Left cardiac atrium (tissue), 4 donors: ENCODE measurements around the gene CHCHD4. TPM values are rescaled to one million over a fixed set of nuclear protein-coding genes. Genes with fewer than 3 reads are reported as not detected.

Source experiments
- ATAC-seq, 2 donors: fragments of 200-7000 bp; cut with Tn5 transposase; one replicate each; pipeline ENCODE4 v1.9.1; 2020; ENCODE audit warnings: mild to moderate bottlenecking in 2 of 2, moderate library complexity in 2 of 2
- DNase-seq: peaks from one replicate; pipeline ENCODE4 v3.0.0-alpha.2; 2020
- intact Hi-C, 2 donors: fragments of 100-400 bp; cut with DNase I; formaldehyde crosslinking; loops; one replicate each; pipeline versions ENCODE4 v1.14.1 to v1.15.1; 2022 to 2023
- total RNA-seq, 2 donors: library from RNA; stranded (reverse); fragmentation: NEBNext Ultra II Directional; extraction: Animal tissue kit (Norgen Biotek cat#: 25700); gene quantifications; one replicate each; pipeline ENCODE4 v1.2.1, GENCODE V29; 2021
- donor health status: DM: no; HTN: yes; CAD: no.
- donor health status: DM: no; HTN: yes; CAD: no; lungs with severe emphysema.
- donor health status: DM: yes; HTN: yes; CAD: no.
- donor health status: Dilated cardiomyopathy.

CHCHD4 gene
- total RNA-seq, 2 donors from 2014 or later = 21.8 to 25.9 TPM

DNA sequence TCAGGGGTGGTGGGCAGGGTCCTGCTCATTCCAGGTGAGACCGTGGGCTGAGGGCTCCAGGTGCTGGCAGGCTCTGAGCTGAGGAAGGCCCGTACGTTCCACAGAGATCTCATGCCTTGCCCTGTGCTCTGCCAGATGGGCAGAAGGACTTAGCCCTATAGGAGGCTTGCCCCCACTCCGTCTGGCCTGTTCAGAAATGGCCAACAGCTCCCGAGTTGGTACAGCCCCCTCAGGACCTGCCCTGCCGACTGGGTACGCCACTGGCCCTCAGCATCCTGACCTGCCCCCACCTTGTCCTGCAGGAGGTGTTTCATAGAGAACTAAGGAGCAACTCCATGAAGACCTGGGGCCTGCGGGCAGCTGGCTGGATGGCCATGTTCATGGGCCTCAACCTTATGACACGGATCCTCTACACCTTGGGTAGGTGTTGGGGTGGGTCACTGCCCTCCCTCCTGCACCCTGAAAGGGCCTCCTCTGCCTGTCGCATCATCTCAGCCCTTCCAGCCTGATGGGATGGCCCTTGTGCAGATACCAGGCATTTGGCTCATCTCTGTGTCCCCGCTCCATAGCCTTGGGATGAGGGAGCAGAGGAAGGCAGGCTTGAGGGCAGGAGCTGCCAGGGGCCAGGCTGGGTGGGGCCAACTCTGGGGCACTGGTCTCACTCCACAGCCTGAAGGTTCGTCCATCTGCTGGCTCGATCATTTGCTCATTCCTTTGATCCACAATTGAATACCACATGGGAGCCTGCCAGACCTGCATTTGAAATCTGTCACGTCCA, 14.4 kb upstream of the CHCHD4 start:
- DNase-seq (no peak), ATAC-seq (no peak)
- intact Hi-C loops = no loop called here

DNA sequence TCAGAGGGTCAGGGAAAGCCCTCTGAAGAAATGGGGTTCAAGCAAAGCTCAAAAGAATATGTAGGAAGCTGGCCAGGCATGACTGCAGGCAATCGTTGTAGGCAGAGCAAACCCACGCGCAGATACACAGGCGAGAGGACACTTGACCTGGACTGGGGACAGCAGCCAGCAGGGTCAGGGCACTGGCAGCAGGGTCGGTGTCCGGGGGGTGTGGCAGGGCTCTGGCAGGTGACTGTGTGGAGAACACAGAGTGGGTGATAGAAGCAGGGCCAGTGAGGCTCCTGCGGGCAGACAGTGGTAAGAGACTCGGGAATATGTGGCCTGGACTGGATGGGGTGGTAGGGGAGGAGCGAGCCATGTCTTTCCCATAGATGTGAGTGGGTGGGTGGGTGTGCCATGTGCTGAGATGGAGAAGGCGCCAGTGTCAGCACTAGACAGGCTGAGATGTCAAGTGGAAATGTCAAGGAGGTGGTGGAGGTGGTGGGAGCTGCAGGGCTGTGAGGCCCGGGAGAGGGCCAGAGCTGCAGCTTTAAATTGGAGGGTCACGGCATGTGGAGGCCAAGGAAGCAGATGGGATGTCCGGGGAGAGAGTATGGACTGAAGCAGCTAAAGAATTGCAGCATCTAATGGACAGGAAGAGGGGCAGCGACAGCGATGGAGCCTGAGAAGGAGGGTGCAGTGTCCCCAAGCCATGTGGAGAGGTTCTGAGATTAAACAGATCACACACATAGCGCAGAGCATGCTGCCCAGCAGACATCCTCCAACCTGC, 13.6 kb upstream of the CHCHD4 start:
- DNase-seq = no peak

DNA sequence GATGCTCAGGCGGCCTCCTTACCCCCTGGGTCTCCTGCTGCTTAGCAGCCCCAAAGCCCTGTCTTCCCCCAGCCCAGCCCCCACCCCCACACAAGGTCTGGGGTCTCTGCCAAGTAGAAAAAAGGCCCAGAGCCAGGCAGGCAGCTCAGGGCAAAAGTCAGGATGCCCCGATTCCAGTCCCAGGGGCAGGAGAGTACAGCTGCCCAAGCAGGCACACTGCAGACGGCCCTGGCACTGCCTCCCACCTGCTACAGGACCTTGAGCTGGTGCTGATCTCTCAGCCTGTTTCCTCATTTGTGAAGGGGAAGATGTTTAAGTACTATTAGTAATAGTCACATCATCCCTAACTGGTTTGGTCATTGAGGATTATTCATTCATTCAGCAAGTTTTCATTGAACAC, 12.8 kb upstream of the CHCHD4 start:
- intact Hi-C loops = no loop called here
- ATAC-seq (peak; percentile 1 to 17), DNase-seq (no peak)

More for the DNA sequence above, 13.6 kb upstream of the CHCHD4 start:
- ATAC-seq = peak in 1 of 2 donors; percentile 9
- intact Hi-C loops = no loop called here

DNA sequence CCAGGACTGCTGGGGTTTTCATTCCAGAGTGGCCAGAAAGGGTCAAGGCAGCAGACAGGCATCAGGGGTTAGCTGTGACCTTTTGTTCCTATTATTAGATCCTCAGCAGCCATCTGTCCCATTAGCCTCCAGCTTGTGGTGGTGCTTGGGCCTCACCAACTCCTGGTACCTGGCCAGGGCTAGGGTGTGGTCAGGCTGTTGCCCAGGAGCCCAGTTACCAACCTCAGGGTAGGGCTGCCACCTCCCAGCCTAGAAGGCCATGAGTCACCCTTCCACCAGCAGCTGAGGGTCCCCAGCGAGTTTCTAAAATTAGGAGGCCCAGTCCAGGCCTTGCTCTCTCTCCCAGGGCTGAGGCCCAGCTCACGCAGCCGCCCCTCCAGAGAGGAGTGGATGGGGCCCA, 12.3 kb upstream of the CHCHD4 start:
- intact Hi-C loops = no loop called here
- peak; percentile 28 to 50 for ATAC-seq

DNA sequence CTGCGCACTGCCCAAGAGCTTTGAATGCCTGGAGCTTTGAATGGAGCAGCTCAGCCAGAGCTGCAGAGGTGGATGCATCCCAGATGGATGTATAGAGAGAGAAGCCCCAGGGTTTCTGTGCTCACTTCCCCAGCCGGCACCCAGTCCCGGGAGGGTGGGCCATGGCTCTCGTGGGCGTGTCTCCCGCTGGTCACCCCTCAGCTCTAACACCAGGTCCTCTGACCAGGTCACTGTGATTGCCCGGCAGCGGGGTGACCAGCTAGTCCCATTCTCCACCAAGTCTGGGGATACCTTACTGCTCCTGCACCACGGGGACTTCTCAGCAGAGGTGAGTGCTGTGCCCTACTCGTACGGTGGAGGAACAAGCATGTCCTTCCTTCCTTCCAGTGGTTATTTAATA, 10.9 kb upstream of the CHCHD4 start:
- intact Hi-C loops = no loop called here
- ATAC-seq (no peak), DNase-seq (no peak)

More for the DNA sequence above, 12.3 kb upstream of the CHCHD4 start:
- peak; percentile 58 for DNase-seq

DNA sequence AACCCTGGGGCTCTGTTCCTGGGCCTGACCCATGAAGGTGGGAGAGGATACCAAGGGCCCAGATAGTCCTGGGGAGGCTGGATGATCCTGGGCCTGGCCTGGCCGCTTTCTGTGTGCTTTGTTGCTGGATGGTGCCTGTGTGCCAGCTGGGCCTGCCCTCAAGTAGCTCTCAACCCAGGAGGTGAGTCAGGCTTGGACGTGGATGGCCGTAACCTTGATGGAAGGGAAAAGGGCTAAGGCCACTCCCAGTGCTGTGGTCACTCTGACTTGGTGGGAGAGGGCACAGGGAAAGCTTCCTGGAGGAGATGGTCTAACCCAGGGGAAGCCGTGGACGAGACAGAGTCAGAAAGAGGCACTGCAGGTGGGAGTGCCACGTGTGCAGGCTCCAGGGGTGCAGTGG, 9.6 kb upstream of the CHCHD4 start:
- intact Hi-C loops = loop anchor here in 1 of 2 donors (5.0 kb wide), 1 partner anchor 43 kb away; the partner anchor contains the start of genes LSM3 and XPC
- DNase-seq (no peak), ATAC-seq (no peak)

DNA sequence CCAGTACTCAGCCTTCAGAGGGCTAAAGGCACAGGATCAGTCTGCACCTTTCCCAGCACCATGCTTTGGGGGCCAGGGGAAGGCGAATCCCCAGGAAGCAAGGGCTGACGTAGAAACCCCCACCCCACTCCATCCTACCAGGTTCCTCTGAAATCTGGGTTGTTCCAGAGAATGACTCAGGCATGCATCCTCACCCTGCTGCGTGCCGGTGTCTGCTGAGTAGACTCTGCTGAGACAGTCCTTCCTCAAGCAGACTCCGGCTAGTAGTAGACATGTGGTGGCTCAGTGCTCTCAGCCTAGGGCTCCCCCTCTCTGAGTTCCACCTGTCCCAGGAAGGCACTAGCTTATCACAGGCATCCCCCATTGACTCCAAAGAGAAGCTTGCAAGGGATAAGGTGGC, 9.2 kb upstream of the CHCHD4 start:
- DNase-seq (no peak), ATAC-seq (peak in 1 of 2 donors; percentile 24)
- intact Hi-C loops = loop anchor here in 1 of 2 donors (5.0 kb wide), 1 partner anchor 43 kb away; the partner anchor contains the start of genes LSM3 and XPC

DNA sequence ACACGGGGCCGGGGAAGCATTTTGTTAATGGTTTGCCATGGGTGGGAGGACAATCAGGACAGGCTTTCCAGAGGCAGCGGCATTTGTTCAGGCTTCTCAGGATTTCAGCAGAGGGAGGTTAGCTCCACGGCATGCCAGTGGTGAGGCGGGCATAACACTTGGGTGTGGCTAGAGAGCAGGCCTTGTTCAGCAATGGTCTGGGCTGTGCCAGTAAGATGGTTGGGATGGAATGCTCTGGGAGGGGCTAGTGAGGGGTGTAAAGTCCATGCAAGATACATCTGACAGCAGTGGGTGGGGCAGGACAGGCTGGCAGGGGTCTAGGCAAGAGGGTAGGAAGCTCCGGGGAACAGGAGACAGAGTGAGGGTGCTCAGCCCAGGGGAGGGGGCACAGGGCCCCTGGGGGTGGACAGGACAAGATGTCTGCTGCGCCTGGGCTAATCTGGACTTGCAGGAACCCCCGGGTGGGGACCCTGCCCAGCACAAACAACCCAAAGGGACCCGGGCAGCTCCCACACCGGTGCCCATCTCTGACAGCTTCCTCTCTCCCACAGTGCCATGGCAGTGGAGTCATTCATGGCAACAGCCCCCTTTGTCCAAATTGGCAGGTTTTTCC, 8.6 kb upstream of the CHCHD4 start:
- no peak for DNase-seq
- peak in 1 of 2 donors; percentile 66 for ATAC-seq
- intact Hi-C loops = loop anchor here in 1 of 2 donors (5.0 kb wide), 1 partner anchor 44 kb away; the partner anchor contains the start of genes LSM3 and XPC

DNA sequence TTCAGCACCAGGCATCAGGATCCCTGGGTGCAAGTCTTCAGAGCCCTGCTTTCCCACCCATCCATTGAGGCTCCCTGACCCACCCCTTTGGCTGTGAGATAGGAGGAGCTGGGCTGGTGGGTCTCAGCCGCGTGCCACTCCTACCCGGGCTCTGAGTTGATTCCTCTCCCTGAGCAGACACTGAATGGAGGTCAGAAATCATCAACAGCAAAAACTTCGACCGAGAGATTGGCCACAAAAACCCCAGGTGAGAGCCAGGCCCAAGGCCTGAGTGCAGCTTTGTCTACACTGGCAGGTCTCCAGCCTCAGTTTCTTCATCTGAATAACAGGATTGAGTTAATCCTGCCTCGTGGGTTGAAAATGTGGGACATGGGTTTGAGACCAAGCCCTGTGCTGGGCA, 8.0 kb upstream of the CHCHD4 start:
- no peak for ATAC-seq
- intact Hi-C loops = loop anchor here in 1 of 2 donors (5.0 kb wide), 1 partner anchor 45 kb away; the partner anchor contains the start of genes LSM3 and XPC
- DNase-seq = no peak

DNA sequence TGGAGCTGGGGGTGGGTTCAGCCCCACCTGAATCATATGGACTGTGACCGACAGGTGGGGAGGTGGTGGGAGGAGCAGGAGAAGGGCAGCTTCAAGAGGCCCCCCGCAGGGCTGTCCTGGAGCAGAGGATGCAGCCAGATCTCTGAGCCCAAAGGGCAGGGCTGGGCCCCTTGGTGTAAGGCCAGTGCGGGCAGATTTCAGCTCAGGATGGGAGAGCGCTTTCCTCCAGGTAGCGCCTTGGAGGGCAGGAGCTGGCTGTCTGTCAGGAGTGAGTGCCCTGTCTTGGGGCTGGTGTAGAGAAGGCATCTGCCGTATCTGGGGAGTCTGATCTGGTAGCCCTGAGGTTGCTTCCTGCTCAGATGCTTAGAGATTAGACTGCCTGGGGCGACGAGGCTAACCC, 7.5 kb upstream of the CHCHD4 start:
- intact Hi-C loops = loop anchor here in 1 of 2 donors (5.0 kb wide), 1 partner anchor 45 kb away; the partner anchor contains the start of genes LSM3 and XPC
- no peak for DNase-seq

DNA sequence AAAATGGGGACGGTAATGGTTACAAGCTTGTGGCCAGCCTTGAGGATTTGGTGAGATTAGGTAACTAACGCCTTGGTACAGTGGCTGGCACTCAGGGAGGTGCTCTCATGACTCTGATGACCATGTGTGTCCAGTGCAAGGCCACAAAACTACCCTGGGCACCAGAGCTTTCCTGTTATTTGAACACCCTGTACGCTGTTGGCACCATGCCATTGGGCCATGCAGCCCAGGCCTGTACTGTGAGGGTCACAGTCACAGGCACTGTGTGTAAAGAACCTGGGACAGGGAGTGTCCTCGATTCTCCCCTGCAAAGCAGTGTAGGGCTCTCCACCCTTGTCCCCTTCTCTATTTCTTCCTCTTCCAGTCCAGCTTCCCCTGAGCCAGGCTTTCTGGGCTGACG, 6.5 kb upstream of the CHCHD4 start:
- no peak for ATAC-seq
- no peak for DNase-seq
- intact Hi-C loops = loop anchor here in 1 of 2 donors (5.0 kb wide), 1 partner anchor 46 kb away; the partner anchor contains the start of genes LSM3 and XPC

More for the DNA sequence above, 7.5 kb upstream of the CHCHD4 start:
- no peak for ATAC-seq

DNA sequence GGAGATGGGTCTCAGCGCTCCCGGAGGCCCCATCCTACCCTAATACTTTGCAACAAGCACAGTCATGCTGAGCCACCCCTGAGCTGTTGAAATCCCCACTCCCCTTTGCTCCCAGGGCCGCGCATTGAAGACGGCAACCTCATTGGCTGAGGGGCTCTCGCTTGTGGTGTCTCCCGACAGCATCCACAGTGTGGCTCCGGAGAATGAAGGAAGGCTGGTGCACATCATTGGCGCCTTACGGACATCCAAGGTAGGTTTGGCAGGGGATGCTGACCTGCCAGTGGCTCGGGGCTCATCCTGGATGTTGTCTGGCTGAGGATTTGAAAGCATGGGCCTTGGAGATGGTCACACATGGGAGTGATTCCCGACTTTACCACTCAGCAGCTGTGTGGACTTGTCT, 6.0 kb upstream of the CHCHD4 start:
- DNase-seq = no peak

DNA sequence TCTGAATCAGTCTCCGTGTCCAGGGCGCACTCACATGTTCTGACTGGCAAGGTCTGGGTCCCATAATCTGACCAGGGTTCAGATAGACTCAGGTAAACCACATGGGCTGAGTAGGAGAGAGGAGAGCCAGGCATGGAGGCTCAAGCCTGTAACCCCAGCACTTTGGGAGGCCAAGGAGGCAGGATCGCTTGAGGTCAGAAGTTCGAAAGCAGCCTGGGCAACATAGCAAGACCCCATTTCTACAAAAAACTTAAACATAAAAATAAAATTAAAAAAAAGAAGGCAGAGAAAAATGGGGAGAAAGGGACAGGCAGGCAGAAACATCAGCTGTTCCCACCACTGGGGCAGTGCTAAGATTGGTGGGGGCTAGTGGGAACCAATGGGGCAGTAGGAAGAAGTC, 5.6 kb upstream of the CHCHD4 start:
- DNase-seq (no peak), ATAC-seq (no peak)
- intact Hi-C loops = loop anchor here in 1 of 2 donors (5.0 kb wide), 1 partner anchor 47 kb away; the partner anchor contains the start of genes LSM3 and XPC

More for the DNA sequence above, 6.0 kb upstream of the CHCHD4 start:
- intact Hi-C loops = loop anchor here in 1 of 2 donors (5.0 kb wide), 1 partner anchor 47 kb away; the partner anchor contains the start of genes LSM3 and XPC
- ATAC-seq = no peak

DNA sequence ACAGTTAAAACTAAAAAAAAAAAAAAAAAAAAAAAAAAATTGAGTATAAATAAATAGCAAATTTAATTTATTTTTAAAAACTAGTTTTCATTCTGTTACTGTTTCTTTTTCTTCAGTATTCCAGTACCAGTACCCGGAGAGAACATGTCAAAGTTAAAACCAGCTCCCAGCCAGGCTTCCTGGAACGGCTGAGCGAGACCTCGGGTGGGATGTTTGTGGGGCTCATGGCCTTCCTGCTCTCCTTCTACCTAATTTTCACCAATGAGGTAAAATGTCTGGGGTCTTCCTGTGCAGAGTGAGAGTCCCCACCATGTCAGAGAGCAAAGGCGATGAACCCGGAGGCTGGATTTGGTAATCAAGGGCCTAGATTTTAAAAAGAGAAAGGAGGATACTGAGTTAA, 4.6 kb upstream of the CHCHD4 start:
- no peak for ATAC-seq
- DNase-seq = no peak
- intact Hi-C loops = loop anchor here in 1 of 2 donors (5.0 to 10.0 kb wide), 2 partner anchors 48 to 234 kb away; partner anchors contain the start of genes LSM3 and XPC

DNA sequence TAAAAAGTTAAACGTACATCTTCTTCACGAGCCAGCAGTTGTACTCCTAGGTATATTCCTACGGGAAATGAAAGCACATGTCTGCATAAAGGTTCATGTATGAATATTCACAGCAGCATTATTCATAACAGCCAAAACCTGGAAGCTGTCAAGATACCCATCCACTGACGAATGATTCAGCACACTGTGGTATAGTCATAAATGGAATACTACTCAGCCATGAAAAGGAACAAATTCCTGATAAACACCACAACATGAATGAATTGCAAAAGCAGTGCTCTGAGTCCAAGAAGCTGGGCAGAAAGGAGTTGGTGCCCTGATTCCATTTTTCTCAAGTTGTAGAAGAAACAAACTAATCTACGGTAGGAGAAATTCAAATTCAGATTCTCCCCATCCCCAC, 4.1 kb upstream of the CHCHD4 start:
- DNase-seq = no peak
- ATAC-seq = no peak
- intact Hi-C loops = loop anchor here in 1 of 2 donors (5.0 to 10.0 kb wide), 2 partner anchors 49 to 234 kb away; partner anchors contain the start of genes LSM3 and XPC

DNA sequence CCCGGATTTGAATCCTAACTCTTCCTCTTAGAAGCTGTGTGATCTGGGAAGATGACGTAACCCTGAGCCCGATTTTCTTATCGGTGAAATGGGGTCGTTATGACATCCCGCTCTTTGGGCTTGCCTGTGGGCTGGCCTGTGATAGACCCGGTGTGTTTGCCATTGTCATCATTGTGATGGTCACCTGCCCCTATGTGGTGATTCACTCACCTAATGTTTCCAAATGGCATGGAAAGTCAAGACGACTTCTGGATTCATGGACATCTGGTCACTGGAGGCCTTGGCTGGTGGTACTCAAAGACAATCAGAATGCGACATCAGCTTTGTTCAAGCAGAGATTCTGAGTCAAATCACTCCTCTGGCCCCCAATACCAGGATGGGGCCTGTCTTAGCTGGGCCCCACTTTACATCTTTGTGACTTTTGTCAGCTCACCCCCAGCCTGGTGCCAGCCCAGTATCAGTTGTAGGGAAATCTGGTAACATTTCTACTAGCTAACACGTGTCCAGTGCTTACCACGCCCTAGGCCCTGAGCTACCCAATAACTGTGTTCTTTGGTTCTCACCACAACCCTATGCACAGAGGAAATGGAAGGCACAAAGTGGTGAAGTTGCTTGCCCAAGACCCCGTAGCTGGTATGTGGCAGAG, 3.0 kb upstream of the CHCHD4 start:
- DNase-seq (no peak), ATAC-seq (no peak)
- intact Hi-C loops = loop anchor here in 1 of 2 donors (5.0 to 10.0 kb wide), 2 partner anchors 50 to 233 kb away; partner anchors contain the start of genes LSM3 and XPC

DNA sequence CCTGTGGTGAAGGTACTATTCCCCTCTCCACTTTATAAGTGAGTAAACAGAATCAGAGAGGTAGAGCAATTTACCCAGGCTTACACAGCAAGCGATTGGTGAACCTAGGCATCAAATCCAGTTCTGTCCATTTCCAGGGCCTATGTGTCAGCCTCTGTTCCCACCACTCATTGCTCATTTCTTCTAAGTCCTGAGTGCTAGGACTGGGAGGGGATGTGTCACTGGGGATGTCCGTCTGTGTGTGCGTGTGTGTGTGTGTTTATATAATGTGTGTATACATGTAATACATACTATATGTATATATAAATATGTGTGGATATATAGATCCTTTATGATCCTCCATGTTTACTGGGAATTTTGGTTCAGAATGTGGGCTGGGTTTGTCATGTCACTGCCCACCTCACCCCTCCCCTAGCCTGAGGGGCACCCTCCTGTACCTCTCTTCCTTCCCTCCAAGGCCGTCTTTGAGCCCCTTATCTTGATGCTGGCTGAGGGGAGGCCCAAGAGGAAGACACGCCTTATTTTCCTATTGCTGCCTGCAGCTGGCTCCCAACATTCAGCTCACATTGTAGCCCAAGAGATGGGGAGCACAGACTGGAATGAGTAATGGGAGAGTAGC, 2.3 kb upstream of the CHCHD4 start:
- intact Hi-C loops = loop anchor here in 1 of 2 donors (5.0 to 10.0 kb wide), 2 partner anchors 50 to 232 kb away; partner anchors contain the start of genes LSM3 and XPC
- ATAC-seq (no peak), DNase-seq (no peak)
